Measurements from ENCODE around the gene ADD1. TPM values are rescaled to one million over a fixed set of nuclear protein-coding genes. Genes with fewer than 3 reads are reported as not detected.

Gene ADD1
- total RNA-seq, 4 donors from 2014 or later, result 155 to 269 (median 177) TPM

GRCh38 chr4:2824329-2824835, 19.3 kb upstream of the ADD1 start:
- ATAC-seq (ENCODE audit: low FRiP score) (no peak), DNase-seq (ENCODE audit: low spot score) (no peak)

GRCh38 chr4:2824836-2825381, 18.7 kb upstream of the ADD1 start:
- no peak for TF ChIP-seq CTCF (IDR thresholded peaks at IDR 0.05)
- DNase-seq (ENCODE audit: low spot score) (no peak), ATAC-seq (ENCODE audit: low FRiP score) (no peak)

More at GRCh38 chr4:2824329-2824835, 19.3 kb upstream of the ADD1 start:
- no peak for TF ChIP-seq CTCF (IDR thresholded peaks at IDR 0.05)

- DNase-seq (ENCODE audit: low spot score) (no peak), ATAC-seq (ENCODE audit: low FRiP score) (no peak)
- no peak for TF ChIP-seq CTCF (IDR thresholded peaks at IDR 0.05)
Measured at GRCh38 chr4:2825740-2826139, 17.9 kb upstream of the ADD1 start.

GRCh38 chr4:2827071-2827873, 16.4 kb upstream of the ADD1 start:
- DNase-seq (ENCODE audit: low spot score) (no peak), ATAC-seq (ENCODE audit: low FRiP score) (no peak)
- TF ChIP-seq CTCF (IDR thresholded peaks at IDR 0.05), result no peak

- TF ChIP-seq CTCF (IDR thresholded peaks at IDR 0.05), result no peak
- ATAC-seq (ENCODE audit: low FRiP score), result no peak
- DNase-seq (ENCODE audit: low spot score), result no peak
Measured at GRCh38 chr4:2827874-2828751, 15.5 kb upstream of the ADD1 start.

GRCh38 chr4:2828758-2829181, 14.9 kb upstream of the ADD1 start:
- ATAC-seq (ENCODE audit: low FRiP score) (no peak), DNase-seq (ENCODE audit: low spot score) (no peak)
- TF ChIP-seq CTCF (IDR thresholded peaks at IDR 0.05), result no peak
